NCI-H1105 (cell line): Measurements from ENCODE around the gene CYP27A1.

ENCODE experiments used
- DNase-seq: peaks from one replicate; lab custom pipeline; 2025; lab: John Stamatoyannopoulos, UW

Gene CYP27A1

DNA sequence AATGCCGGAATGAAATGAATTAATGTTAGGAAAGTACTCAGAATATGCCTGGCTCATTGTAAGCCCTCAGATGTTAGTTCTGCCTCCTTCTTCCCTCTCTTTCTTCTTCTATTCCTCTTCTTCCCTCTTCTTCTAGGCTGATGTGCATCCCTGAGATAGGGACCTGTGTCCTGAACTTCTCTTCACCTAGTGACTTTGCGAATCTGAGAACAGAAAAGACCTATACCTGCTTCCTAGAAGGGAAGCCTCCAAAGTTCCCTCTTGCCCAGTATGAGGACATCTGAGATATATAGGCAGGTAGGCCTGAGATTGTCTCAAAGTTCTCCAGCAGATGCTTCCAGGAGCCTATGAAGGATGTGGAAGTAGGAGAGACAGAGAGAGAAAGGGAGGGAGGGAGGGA, 8.1 kb upstream of the CYP27A1 start:
- DNase-seq = no peak

DNA sequence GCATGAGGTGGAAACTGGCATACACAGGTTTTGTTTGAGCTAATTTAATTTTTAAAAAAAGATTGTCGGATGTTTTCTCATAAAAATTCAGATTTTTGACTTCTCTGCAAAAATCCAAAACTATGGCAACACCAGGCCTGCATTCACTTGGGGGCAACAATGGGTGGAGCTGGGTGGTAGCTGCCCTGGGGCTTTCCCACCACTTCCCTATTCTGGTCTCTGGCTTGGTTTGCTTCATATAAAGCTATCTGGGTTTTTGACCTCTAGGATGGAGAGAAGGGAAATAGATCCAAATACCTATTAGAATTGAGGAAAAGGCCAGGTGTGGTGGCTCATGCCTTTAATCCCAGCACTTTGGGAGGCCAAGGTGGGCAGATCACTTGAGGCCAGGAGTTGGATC, 5.5 kb upstream of the CYP27A1 start:
- DNase-seq = no peak

DNA sequence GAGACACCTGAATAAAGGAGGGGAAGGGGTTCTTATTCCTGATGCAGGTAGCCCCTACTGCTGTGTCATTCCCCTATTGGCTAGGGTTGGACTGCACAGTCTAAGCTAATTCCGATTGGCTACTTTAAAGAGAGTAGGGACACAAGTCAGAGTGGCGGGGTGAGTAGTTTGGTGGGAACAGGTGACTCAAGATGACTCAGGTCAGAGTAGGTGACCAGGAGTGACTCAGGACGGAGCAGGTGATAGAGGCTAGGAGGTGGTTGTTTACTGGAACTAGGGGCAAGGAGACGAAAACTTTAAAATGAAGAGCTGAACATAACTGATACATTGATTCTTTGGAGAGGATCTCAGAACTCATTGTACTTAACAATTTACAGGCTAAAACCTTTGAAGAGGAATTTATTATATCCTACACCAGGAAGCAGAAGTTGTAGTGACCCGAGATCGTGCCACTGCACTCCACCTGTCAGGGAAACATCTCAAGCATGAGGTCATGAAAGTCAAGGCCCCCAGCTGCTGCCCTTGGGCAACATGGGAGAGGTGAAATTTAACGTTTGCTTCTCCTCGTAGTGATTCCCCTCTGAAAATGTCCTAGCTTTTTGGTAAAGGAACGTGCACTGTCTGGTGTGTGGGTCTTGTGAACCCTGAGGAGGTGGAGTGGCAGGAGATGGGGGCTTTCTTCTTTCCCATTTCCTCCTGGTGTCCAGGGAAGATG, 4.5 kb upstream of the CYP27A1 start:
- DNase-seq = no peak

DNA sequence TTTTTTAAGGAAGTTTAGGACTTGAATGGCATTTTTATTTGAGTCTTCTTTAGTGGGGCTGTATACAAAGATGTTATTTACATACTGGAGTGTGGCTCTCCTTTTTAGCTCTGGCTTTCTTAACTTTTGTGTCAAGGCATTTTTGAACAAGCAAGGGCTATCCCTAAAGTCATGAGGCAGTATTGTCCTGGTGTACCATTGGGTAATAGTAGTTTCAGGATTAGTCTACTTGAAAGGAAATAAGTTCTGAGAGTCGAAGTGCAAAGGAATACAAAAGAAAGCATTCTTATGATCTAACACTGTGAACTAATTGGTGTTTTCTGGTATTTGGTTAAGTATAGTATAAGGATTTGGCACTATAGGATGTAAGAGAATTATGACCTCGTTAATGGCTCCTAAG, 1.9 kb upstream of the CYP27A1 start:
- DNase-seq = no peak

DNA sequence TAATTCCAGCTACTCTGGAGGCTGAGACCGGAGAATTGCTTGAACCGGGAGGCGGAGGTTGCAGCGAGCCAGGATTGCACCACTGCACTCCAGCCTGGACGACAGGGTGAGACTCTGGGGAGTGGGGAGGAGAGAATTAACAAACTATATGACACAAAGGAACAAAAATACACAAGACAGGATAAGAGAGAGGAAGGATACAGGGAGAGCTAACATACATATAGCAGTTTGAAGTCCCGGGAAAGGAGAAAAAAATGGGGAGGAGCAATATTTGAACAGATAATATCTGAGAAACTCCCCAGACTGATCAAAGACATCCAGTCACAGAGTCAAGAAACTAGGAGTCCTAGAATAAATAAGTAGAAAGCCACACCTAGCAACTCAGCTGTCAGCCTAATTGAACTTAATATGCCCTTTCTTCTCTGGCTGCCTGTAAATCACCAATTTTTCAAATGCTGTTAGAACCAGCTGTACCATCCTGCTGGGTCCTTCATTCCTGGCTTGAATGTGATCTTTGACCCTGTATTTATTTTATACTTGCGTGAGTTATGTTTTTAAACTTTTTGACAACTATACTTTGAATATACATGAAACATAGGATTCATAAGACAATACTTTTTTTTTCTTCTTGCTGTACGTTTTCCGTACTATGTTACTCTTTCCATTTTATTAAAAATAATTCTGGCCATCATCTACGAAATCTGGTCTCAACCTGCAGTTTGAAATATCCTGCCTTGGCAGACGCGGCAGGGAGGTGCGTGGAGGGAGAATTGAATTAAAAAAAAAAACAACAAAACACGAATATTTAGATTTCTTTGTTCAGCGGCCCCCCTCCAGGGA, 876 bp upstream of the CYP27A1 start:
- DNase-seq = peak; percentile 14

DNA sequence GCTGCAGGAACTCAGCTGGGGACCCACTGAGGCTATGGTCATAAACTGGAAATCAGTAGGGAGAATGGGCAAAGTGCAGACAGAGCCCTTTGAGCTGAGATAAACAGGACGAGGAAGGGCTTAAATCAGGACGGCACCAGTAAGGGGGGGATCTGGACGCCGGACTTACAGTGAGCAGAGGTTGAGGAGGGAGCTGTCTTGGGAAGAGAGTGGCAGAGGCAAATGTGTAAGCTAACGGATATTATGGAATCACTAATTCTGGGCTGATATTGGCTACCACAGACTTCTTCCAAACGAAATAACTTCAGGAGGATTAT, 539 bp downstream of the CYP27A1 start:
- no peak for DNase-seq

DNA sequence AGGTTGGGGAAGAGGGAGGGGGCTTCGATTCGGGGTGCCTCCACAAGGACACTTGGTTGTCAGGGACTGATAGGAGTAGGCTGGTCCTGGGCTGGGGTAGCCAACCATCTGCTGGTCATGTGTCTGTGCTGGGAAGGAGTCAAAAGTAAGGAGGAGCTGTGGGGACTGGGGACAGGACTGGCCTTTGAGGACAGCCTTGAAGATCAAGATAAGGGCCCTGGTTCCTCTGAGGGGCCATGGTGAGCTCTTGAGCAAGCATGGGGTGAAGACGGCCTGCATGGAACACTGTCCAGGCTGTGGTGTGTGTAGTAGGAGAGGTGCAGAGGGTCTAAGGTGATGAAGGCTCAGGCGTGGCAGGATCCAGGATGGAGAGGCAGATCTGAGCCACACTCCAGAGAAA, 1.7 kb downstream of the CYP27A1 start:
- DNase-seq = no peak

DNA sequence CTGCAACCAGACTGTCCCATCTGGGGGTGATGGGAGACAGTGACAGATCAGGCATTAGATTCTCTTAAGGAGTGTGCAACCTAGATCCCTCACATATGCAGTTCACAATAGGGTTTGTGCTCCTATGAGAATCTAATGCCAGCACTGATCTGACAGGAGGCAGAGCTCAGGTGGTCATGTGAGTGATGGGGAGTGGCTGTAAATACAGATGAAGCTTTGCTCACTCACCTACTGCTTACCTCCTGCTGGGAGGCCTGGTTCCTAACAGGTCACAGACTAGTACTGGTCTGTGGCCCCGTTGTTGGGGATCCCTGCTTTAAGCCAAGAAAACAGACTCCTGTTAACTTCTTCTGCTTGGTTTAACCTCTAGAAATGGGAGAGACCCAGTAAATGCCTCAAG, 3.2 kb downstream of the CYP27A1 start:
- DNase-seq = no peak

DNA sequence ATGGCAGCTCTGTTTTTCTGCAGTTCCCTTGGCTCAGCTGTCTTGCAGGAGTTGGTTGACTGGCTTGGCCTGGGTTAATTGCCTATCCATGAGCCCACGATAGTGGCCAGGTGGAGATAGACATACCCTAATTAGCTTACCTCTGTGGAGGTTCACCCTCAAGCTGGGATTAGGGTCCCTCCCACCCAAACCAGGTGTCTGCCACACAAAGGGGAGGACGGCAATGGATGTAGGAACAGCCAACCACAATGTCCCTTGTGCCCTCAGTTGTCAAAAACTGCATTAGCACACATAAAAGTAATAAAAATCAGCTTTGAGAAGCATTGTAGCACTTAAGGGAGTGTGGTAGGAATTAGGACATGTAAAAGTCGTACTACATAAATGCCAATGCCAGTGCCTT, 4.2 kb downstream of the CYP27A1 start:
- DNase-seq = no peak

DNA sequence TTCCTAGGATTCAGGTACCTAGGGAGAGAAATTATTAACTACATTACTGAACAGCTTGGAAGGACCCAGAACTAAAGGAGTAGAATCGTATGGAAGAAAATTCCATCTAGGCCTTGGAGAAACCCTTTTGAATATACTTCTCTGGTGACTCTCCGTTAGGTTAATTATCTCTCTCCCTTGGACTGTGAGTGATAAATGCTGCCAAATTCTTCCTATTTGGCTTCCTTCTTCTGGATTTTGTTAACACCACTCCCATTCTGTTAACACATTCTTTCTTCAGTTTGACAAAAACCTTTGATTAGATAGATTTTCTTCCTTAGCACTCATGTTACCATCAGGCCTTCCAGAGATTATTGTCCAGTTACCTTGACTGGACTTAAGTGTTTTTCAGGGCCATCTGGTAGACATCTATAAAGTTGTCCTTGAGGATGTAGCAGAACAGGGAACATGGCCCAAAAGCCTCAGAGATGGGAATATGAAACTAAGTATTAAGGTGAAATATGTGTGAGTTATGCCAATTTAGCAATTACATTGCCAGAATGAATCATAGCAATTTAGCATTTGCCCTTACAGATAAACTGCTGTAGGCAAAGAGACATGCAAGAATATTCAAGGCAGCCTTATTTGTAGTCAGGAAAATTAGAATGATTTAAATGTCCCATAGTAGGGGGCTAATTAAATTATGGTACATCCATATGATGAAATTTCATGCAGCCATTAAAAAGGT, 6.7 kb downstream of the CYP27A1 start:
- DNase-seq = no peak

DNA sequence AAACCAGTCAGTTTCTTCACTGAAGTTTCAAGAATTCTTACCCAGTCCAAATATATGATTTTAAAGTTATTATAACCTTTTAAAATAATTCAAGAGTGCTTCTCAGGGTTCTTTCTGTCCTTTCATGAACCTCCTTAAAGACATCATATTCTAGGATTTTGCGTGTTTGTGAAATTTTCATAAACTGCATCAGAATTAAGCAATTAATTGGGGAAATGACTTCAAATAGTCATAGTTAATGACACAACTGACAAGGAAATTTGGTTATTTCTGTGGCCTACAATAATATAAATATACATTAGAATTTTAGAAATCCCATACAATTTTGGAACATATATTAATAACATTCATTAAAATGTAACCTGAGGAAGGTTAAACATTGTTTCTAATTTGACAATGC, 10.5 kb downstream of the CYP27A1 start:
- DNase-seq = no peak

DNA sequence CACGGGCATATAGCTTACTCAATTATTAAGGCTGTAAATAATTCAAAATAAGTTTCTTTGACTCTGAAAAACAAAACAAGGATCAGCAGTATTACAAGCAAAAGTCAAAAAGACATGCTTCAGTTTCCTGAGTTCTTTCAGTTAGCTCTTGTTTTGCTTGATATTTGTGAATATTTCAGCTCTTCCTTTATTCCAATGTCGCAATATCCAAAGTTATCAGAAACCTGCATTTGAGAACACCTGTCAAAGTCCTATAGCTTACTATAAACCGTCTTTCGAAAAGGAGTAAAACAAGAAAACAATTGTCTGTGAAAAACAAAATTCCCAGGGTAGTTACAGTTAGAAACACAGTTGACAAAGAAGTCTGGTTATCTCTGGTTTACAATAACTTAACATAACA, 14.7 kb downstream of the CYP27A1 start:
- DNase-seq = no peak

DNA sequence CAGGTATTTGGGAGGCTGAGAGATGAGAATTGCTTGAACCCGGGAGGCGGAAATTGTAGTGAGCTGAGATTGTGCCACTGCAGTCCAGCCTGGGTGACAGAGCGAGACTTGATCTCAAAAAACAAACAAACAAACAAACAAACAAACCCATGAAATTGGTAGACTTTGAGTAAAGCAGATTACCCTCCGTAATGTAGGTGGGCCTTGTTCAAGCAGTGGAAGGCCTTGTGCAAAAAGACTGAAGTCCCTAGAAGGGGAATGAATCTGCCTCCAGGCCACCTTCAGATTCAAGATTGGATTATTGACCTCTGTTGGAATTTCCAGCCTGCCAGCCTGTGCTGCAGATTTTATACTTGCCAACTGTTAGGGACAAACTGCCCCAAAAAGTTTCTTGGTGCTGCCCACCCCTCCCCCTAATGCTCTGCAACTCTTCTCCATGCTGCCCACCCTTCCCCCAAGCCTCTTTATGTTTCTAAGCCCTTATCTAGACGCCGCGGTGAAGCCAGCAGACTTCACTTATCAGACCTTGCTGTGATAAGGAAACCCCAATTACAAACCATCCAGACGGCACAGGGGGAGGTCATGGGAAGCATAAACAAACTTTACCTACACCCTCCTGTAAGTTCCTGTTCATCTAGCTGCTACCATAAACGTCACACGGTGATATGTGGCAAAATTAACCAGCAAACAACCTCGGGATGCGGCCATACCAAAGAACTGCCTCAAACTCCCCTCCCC, 17.0 kb downstream of the CYP27A1 start:
- no peak for DNase-seq

DNA sequence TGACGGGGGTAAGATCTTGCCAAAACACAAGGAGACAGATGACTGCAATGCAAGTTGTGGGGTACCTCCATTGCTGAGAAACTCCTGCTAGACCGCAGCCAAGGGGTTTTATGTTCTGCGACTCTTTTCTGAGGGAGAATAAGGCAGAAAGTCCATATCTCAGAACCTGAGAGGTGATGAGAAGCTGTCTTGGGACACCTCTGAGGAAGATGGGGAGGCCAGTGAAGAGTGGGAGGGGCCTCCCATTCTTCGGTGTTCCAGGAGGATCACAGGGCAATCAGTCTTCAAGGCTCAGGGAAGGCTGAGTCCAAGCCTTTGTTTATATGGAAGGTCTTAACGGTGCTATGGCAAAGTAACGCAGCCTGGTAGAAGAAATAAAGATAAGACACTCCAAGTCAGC, 18.0 kb downstream of the CYP27A1 start:
- DNase-seq = no peak

DNA sequence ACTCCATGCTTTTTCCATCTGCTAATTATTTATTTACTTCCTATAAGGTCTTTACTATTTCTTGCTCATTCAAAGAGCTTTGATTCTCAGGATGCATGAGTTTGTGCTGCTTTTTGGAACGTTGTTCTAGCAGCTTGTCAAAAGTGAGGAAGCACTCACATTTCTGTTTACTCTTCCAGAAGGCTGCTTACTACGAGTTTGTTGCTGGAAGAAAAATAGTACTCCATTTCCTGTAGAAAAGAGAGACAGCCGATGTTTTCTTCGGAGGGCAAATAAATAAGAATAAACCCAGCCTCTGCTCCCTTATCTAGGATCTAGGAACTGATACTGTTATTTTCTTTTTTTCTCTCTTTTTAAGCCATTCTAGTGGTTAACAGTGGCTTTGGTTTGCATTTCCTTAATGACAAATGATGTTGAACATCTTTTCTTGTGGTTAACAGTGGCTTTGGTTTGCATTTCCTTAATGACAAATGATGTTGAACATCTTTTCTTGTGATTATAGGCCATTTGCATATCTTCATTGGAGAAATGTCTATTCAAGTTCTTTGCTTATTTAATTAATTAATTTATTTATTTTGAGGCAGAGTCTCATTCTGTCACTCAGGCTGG, 20.5 kb downstream of the CYP27A1 start:
- DNase-seq = no peak

DNA sequence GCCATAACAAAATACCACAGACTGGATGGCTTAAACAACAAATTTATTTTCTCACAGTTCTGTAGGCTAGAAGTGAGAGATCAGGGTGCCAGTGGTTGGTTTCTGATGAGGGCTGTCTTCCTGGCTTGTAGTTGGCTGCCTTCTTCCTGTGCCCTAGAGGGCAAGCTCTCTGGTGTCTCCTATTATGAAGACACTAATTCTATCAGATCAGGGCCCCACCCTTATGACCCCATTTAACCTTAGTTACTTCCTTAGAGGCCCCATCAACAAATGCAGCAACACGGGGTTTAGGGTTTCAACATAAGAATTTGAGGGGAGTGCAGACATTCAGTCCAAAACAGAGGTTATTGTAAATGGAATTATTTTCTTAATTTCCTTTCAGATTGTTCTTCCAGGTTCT, 22.9 kb downstream of the CYP27A1 start:
- DNase-seq = no peak

DNA sequence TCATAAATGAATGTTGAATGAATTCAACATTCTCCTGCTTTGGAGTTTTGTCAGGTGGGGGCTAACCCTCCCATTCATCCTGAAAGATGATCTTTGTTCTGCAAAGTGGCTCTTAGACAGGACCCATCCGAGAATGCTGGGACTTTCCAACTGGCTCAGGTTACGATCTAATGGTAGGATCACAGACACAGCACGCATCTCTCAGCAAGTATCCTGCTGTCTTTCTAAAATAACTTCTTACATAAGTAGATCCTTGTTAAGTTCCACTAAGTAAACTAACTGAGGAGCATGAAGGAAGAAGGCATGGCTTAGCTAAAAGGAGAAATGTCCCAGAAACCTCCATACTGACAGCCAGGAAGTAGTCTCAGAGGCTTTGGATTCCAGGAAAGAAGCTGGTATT, 23.7 kb downstream of the CYP27A1 start:
- no peak for DNase-seq

DNA sequence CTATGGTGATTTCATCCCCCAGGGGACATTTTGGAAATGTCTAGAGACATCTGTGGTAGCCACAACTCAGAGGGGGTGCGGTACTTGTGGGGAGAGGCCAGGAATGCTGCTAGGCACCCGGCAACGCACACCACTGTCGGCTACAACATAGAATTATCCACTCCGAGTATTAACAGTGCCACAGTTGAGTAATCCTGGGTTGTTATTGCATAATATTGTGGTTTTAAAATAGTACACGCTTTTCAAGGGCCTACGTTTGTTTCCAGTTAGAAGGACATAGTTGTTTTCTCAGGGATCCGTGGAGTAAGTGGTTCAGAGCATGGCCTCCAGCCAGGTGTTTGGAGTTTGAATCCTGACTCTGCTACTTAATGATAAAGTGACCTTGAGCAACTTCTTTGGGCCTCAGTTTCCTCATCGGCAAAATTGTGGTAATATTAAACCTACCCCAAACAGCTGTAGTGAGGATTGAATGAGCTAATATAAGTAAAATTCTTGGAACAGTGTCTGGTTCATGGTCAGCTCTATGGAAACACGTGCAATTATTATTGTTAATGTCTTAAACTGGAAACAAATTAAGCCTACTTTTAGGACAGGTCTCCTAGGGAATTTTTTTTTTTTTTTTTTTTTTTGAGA, 24.5 kb downstream of the CYP27A1 start:
- DNase-seq = no peak

DNA sequence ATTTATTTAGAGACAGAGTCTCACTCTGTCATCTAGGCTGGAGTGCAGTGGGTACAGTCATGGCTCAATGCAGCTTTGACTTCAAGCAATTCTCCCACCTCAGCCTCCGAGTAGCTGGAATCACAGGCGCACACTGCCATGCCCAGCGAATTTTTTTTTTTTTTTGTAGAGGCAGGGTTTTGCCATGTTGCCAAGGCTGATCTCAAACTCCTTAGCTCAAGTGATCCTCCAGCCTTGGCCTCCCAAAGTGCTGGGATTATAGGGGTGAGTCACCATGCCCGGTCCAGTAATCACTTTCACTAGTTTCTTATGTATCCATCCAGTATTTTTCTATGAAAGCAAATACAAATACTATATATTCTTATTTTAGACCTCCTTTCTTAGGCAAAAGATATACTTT, 25.7 kb downstream of the CYP27A1 start:
- DNase-seq = no peak

DNA sequence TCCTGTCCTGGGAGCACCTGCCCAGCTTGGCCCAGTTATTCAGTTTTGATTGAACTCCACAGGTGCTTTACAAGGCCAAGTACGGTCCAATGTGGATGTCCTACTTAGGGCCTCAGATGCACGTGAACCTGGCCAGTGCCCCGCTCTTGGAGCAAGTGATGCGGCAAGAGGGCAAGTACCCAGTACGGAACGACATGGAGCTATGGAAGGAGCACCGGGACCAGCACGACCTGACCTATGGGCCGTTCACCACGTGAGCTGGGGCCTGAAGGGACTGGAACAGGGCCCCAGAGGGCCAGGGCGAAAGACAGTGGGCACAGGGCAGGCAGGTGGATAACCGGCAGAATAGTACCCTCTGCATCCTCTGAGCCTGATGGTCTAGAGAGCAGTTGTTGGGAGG, 27.6 kb downstream of the CYP27A1 start:
- no peak for DNase-seq

DNA sequence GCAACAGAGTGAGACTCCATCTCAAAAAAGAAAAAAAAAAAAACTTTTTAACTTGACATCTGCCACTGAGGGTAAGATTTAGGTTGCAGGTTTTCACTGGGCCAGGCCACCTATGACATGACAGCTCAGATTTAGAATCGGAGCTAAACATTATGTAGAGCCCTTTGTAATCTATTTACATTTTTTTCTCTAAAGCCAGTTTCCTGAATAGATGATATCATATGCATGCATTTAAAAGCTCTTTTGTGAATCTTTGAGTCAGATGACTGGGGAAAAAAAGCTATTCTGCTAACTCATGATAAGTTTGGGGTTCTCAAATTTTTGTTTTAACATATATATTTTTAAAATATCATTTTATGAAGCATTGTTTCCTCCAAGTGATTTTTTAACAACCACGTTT, 28.3 kb downstream of the CYP27A1 start:
- no peak for DNase-seq

DNA sequence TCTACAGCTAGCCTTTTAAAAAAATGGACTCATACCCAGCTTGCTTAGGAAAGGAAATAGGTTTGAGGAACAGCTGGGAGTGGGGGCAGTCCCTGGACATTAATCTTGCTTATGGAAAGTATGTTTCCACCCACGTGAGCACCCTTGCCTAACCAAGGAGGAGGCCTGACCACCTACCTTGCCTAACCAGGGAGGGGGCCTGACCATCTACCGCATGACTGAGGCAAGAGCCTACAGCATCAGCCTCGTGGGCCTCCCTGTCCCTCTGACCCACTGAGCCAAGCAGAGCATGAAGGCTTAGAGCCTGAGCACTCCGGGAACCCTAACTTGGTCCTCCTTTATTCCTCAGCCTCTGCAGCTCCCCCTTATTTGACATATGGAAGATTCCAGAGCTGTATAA, 29.4 kb downstream of the CYP27A1 start:
- no peak for DNase-seq
